Activated CD4-positive, CD25-positive, alpha-beta regulatory T cell treated with anti-CD3 and anti-CD28 coated beads, Interleukin-2, amount 50 U/mL, for 72 hours (primary cell): ENCODE results near the gene SKIC8.

ENCODE experiments used
- DNase-seq: peaks from one replicate; pipeline ENCODE4 v3.0.0; 2021

SKIC8 gene

DNA sequence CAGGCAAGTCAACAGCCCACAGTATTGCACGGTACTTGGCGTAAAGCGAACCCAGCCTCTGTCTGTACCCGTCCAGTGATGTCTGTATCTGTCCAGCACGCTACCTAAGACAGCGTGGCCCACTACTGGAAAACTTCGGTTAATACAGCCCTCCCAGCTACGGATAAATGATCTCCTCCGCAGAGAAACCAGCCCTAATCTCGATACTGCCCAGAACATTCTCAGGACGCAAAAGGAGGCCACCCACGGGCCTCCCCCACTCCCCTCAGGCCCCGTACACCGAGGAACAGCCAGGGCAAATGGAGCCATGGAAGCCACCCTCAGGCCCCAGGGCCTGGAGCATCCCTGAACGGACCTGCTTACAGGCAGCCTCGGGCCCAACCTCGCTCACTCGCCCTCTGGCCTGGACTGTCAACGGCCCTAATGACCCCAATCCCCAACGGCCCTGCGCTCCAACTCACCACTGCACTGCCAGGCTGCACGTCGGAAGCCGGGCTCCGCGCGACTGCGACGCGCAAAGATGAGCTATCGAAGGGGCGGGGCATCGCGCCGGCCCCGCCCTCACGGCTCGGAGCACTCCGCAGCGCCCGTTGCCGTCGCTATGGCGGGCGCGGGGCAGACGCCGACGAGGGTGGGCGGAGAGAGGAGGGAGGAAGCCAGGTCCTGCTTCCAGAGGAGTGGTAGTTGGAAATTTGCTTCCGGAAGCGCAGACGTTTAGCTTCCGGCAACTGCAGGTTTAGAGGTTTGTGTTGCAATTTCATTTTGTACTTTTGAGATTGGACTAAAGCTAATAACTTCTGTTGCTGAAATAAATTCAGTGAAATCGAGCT, at the start of gene SKIC8:
TSS of gene SKIC8 (minus strand) at position 509 of the 830 bp plus-strand sequence. CDS start 3,923 bp downstream, outside the sequence.
- DNase-seq, result peak; percentile 92

GRCh38 chr15:78347586-78348543, 48.5 kb upstream of the SKIC8 start:
- no peak for DNase-seq

- DNase-seq, result no peak
Observed at GRCh38 chr15:78345396-78346125, 46.2 kb upstream of the SKIC8 start.

GRCh38 chr15:78343276-78344060, 44.1 kb upstream of the SKIC8 start:
- DNase-seq, result no peak

- no peak for DNase-seq
Observed at GRCh38 chr15:78342021-78342420, 42.6 kb upstream of the SKIC8 start.

DNA sequence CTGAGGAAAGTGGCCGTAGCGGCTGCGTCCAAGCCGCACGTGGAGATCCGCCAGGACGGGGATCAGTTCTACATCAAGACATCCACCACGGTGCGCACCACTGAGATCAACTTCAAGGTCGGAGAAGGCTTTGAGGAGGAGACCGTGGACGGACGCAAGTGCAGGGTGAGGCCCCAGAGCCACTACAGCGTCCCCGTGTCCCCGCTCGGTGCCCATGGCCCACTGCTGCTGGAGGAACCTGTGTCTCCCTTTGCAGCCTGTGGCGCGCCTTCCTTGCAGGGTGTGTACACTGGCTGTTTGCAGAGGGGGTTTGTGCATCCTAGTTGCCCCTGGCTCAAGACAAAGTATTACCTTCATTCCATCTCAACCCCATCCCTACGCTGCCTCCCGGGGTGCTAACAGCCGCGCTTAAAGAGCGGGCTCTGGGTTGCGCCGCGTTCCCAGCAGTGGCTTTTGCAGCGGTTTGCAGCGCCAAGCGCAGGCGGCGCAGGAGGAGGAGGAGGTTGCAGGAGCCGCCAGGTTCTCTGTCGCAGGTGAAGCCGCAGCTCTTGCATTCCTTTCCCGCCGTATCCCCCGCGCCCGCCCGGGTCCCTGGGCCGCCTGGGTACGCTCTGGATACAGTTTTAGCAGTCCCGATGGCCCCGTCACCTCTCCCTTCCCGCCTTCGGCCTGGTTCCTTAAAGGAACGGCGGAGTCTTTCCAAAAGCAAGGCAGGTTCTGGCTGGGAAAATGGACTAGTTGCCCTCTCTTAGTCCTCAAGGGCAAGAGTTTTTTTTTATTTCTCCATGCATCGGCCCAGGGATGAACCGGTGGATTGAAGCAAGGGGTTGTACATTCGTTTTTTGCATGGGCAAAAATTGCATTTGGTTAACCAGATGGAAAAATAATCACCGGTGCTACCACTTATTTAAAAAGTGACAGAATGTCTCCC, 41.9 kb upstream of the SKIC8 start:
- DNase-seq, result no peak

- no peak for DNase-seq
Observed at GRCh38 chr15:78340231-78341056, 41.0 kb upstream of the SKIC8 start, which contains the start of gene CRABP1. CRABP1 (plus strand) TSS chr15:78340353; CDS start chr15:78340429, 76 bp downstream.

GRCh38 chr15:78339559-78339958, 40.1 kb upstream of the SKIC8 start:
- DNase-seq, result no peak

- no peak for DNase-seq
Observed at GRCh38 chr15:78338781-78339180, 39.4 kb upstream of the SKIC8 start.

DNA sequence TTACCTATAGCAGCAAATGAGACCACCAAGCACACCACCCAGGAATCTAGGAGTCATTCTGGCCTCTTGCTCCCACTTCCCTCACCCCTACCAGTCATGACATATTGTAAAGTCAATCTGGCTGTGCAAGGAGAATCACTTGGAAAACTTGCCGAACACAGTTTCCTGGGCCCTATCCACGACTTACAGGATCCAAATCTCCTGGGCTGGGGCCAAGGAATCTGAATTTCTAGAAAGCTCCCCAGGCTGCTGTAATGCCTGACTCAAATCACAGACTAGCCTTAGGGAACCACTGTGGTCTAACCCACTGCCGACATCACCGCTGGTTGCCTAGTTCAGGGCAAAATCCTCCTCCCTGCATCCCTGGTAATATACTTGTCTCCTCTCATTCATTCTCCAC, 36.6 kb upstream of the SKIC8 start:
- DNase-seq, result no peak

DNA sequence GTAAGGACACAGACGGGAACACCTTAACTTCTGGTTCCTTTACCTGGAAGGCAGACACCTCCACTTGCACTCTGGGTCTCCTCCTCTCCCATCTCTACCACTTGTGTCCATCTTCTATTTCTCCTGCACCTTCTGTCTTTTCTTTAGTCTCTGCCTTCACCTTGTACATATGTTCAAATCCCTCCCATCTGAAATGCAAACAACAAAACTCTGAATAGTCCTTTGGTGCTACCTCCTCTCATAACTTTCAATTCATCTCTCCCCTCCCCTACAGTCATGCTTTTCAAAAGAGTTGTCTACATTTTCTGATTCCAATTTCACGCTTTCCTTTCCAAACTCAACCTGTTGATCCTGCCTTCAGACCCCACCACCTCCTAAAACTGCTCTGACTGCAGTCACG, 35.4 kb upstream of the SKIC8 start:
- DNase-seq, result no peak

- DNase-seq, result no peak
Observed at GRCh38 chr15:78329625-78330024, 30.2 kb upstream of the SKIC8 start.

DNA sequence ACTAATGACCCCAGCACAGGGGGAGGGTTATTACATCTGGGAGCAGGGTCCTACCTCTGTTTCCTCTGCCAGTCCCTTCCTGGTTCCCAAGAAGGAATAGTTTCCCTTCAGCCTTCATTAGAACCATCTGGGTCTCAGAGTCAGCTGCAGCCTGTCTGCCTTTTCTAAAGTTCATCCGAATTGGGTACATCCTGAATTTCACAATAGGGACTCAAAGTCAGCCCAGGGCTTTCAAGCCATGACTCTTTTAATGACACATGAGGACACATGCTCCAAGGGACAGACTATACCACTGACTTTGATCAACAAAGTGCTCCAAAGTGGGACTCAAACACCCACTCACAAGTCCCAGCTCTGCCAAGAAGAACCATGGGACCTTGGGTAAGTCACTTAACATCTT, 28.1 kb upstream of the SKIC8 start:
- no peak for DNase-seq

DNA sequence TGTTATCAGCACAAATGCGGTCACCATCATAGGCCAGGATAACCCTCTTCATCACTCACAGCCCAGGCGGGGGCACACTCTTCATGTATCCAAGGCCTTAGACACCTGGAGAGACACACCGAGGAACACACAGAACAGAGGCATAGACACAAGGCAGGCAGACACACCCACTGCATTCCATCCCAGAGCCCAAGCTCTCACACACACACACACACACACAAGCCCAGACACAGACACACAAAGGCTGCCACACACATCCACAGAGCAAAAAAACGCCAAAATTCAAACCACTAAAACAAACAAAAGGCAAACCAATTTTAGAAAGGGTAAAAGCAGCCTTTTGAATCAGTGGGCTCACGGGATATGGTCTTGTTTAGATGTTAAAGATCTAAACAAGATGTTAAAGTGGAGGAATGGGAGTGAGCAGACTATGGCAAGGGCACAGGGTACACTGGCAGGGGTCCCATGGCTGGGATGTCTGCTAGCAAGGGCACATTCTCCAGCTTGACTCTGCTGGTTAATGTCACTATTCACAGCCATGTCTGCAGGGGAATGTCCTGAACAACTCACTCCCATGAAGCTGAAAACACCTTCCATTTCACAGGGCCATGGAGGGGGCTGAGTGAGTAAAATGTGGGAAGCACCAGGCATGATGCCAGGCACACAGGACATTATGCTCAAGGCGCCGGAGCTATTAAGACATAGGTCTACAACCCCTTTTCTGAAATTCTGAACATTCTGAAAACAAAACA, 25.9 kb upstream of the SKIC8 start:
- no peak for DNase-seq

GRCh38 chr15:78324144-78324543, 24.7 kb upstream of the SKIC8 start:
- DNase-seq, result no peak

DNA sequence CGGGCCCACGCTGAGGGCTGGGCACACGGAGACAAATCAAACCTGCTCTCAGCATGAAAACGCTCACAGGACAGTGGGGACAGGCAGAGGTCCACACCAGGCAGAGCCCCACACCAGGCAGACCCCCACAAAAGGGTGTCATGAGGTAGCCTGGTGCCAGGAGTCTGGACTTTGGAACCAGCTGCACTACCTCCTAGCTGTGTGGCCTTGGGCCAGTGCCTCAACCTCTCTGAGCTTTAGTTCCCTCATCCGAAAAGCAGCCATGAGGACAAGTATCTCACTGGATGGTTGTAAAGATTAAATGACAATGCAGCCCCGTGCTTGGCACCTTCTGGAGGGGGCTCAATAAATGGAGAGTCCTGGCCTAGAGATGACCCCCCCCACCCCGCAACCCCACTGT, 24.3 kb upstream of the SKIC8 start:
- DNase-seq, result no peak

- no peak for DNase-seq
Observed at GRCh38 chr15:78322724-78323521, 23.5 kb upstream of the SKIC8 start.

DNA sequence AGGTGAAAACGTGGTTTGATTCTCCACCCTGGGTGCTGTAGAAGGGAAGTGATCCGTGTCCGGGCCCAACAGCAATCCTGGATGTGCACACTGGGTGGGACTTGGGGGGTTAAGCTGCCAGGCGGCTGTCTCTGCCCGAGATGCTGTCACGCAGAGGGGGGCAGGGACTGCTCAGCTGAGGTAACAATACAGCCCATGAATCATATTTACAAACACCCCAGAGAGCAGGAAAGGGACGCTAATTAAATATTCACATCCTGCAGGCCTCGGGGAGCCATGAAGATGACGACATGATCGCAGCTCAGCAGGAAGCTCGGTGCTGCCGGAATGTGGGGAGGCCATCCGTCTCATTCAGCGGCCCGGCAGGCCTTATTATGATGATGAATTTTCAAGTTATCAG, 22.8 kb upstream of the SKIC8 start:
- DNase-seq, result no peak
